ENCODE measurements around the gene NRIP1. TPM values are rescaled to one million over a fixed set of nuclear protein-coding genes. Genes with fewer than 3 reads are reported as not detected.

The NRIP1 gene
- total and polyA plus RNA-seq, 2 donors from 2014 or later: 7.4 to 60.4 TPM

DNA sequence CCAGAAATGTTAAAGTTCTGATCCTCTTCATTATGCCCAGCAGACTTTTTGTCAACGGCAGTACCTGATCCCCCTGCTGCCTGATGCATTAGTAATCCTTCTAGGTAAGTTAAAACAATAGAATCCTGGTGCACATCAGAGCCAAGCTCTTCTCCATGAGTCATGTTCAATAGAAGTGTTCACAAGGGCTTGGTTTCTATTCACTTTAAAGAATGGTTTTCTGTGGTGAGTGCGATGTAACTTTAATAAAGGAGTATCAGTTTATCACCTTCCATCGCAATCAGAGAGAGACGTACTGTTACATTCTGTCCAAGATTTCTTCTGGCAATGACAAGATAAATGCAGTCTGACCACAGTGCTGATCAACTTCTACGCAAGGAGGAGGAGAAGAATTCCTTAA is 96.8 kb downstream of the NRIP1 start:
- no peaks in the 10 kb centered on the region for H3K27me3 ChIP-seq (ENCODE audit: control insufficient read depth, insufficient read depth, low read length)
- no peak overlapping the region for H3K9ac ChIP-seq (ENCODE audit: low read length in 3 of 3)
- no peaks in the 10 kb centered on the region for H3K4me1 ChIP-seq (ENCODE audit: control insufficient read depth in 2 of 3, insufficient read depth in 2 of 3, low read depth in 1 of 3, low read length in 3 of 3)
- H3K36me3 ChIP-seq (ENCODE audit: control insufficient read depth in 2 of 3, insufficient read depth in 3 of 3, low read length in 3 of 3): peaks cover 16 to 21% (median 19%) of the 10 kb centered on the region in 3 donors
- intact Hi-C loops (cut with DNase I): no loop called here
- TF ChIP-seq, protein P1, sequence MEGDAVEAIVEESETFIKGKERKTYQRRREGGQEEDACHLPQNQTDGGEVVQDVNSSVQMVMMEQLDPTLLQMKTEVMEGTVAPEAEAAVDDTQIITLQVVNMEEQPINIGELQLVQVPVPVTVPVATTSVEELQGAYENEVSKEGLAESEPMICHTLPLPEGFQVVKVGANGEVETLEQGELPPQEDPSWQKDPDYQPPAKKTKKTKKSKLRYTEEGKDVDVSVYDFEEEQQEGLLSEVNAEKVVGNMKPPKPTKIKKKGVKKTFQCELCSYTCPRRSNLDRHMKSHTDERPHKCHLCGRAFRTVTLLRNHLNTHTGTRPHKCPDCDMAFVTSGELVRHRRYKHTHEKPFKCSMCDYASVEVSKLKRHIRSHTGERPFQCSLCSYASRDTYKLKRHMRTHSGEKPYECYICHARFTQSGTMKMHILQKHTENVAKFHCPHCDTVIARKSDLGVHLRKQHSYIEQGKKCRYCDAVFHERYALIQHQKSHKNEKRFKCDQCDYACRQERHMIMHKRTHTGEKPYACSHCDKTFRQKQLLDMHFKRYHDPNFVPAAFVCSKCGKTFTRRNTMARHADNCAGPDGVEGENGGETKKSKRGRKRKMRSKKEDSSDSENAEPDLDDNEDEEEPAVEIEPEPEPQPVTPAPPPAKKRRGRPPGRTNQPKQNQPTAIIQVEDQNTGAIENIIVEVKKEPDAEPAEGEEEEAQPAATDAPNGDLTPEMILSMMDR (IDR thresholded peaks at IDR 0.05; ENCODE audit: borderline replicate concordance, extremely low read depth, insufficient read depth): no peak
- DNase-seq: no peak
- H3K4me3 ChIP-seq (ENCODE audit: low read length in 3 of 3): no peak overlapping the region
- no peaks in the 10 kb centered on the region for H3K9me3 ChIP-seq (ENCODE audit: control insufficient read depth in 2 of 3, insufficient read depth in 1 of 3, low read length in 3 of 3)
- no peak for FAIRE-seq
- no peak overlapping the region for H3K27ac ChIP-seq (ENCODE audit: low read depth in 2 of 2, low read length in 2 of 2)

DNA sequence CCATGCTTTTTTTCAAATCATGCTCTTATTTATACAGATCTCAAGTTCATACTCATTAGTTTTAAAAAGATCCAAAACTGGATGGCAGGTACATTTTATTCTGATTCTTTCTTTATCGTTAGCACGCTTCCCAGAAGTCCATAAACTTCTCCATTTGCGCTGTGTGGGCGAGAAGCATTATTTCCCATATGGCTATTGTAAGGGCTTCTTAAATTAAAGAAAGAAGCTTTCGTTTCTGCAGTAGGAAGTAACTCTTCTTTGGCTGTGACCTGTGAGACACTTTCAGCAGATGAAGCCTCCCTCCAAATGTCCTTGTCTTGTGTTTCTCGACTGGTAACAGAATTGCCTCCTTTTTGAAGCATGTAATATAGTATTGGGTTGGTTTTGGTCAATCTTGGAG is 100.2 kb downstream of the NRIP1 start:
- intact Hi-C loops (cut with DNase I): no loop called here
- Histone ChIP-seq H3K9ac (ENCODE audit: low read length in 3 of 3) (no peak overlapping the region), H3K36me3 (ENCODE audit: control insufficient read depth in 2 of 3, insufficient read depth in 3 of 3, low read length in 3 of 3) (peaks cover 16 to 21% (median 19%) of the 10 kb centered on the region in 3 donors), H3K4me3 (ENCODE audit: low read length in 3 of 3) (no peak overlapping the region), H3K4me1 (ENCODE audit: control insufficient read depth in 2 of 3, insufficient read depth in 2 of 3, low read depth in 1 of 3, low read length in 3 of 3) (no peaks in the 10 kb centered on the region), H3K27me3 (ENCODE audit: control insufficient read depth, insufficient read depth, low read length) (no peaks in the 10 kb centered on the region), H3K27ac (ENCODE audit: low read depth in 2 of 2, low read length in 2 of 2) (no peak overlapping the region), H3K9me3 (ENCODE audit: control insufficient read depth in 2 of 3, insufficient read depth in 1 of 3, low read length in 3 of 3) (no peaks in the 10 kb centered on the region)
- FAIRE-seq: no peak
- TF ChIP-seq, protein P1 (IDR thresholded peaks at IDR 0.05; ENCODE audit: borderline replicate concordance, extremely low read depth, insufficient read depth): no peak
- DNase-seq: no peak

DNA sequence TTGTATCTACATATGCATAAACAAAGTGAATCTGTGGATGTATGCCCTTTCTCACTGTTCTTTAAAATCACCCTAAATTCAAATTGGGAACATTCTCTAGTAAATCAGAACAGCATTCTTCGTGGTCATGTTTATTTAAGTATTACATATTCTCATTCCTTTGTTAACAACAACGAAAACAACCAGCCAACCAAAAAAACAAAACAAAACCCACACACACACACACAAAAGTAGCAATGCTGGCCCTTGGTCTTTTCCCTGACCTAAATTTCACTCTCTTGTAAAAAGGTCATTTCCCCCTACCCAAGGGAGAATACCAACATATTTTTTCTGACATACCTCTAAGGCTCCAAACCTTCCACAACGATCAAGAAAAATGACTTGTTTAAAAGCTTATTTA is 102.6 kb downstream of the NRIP1 start:
- Histone ChIP-seq H3K4me3 (ENCODE audit: low read length in 3 of 3) (no peak overlapping the region), H3K9ac (ENCODE audit: low read length in 3 of 3) (no peak overlapping the region), H3K27ac (ENCODE audit: low read depth in 2 of 2, low read length in 2 of 2) (no peak overlapping the region), H3K36me3 (ENCODE audit: control insufficient read depth in 2 of 3, insufficient read depth in 3 of 3, low read length in 3 of 3) (peaks cover 7 to 12% (median 11%) of the 10 kb centered on the region in 3 donors), H3K4me1 (ENCODE audit: control insufficient read depth in 2 of 3, insufficient read depth in 2 of 3, low read depth in 1 of 3, low read length in 3 of 3) (no peaks in the 10 kb centered on the region), H3K9me3 (ENCODE audit: control insufficient read depth in 2 of 3, insufficient read depth in 1 of 3, low read length in 3 of 3) (no peaks in the 10 kb centered on the region), H3K27me3 (ENCODE audit: control insufficient read depth, insufficient read depth, low read length) (no peaks in the 10 kb centered on the region)
- DNase-seq (no peak), FAIRE-seq (no peak)
- TF ChIP-seq, protein P1 (IDR thresholded peaks at IDR 0.05; ENCODE audit: borderline replicate concordance, extremely low read depth, insufficient read depth): no peak
- intact Hi-C loops (cut with DNase I): no loop called here

DNA sequence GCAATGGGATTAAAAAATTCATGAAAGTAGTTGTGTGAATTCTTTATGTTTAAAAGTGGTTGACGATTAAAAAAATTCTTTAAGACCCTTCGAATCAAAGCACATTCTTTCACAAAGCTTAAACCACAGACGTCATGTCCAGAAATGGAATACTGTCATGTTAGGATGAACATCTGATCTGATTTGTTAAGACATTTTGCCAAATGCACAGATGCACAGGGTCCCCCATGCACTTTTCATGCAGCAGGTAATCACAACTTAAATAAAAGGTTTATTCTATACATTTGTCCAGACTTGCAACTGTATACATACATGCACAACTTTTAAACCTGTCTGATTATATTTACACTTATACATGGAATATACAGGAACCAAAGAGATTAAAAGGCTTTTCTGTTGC is 103.3 kb downstream of the NRIP1 start:
- no peaks in the 10 kb centered on the region for H3K4me1 ChIP-seq (ENCODE audit: control insufficient read depth in 2 of 3, insufficient read depth in 2 of 3, low read depth in 1 of 3, low read length in 3 of 3)
- no peak overlapping the region for H3K4me3 ChIP-seq (ENCODE audit: low read length in 3 of 3)
- TF ChIP-seq, protein P1 (IDR thresholded peaks at IDR 0.05; ENCODE audit: borderline replicate concordance, extremely low read depth, insufficient read depth): no peak
- DNase-seq (no peak), FAIRE-seq (no peak)
- H3K27ac ChIP-seq (ENCODE audit: low read depth in 2 of 2, low read length in 2 of 2): no peak overlapping the region
- peaks cover 0 to 5% (median 4%) of the 10 kb centered on the region in 3 donors for H3K36me3 ChIP-seq (ENCODE audit: control insufficient read depth in 2 of 3, insufficient read depth in 3 of 3, low read length in 3 of 3)
- H3K27me3 ChIP-seq (ENCODE audit: control insufficient read depth, insufficient read depth, low read length): no peaks in the 10 kb centered on the region
- no peaks in the 10 kb centered on the region for H3K9me3 ChIP-seq (ENCODE audit: control insufficient read depth in 2 of 3, insufficient read depth in 1 of 3, low read length in 3 of 3)
- intact Hi-C loops (cut with DNase I): no loop called here
- no peak overlapping the region for H3K9ac ChIP-seq (ENCODE audit: low read length in 3 of 3)

All from kidney (tissue), 14 donors.